SU-DHL-6 (cell line): Measurements from ENCODE around the gene CPED1.

ENCODE experiments used
- CTCF ChIP-seq: fragments of 200-600 bp; sonication (generic); IDR thresholded peaks from one replicate; pipeline ENCODE4 v1.5.1; 2017; ENCODE audit warnings: antibody characterized with exemption, mild to moderate bottlenecking, low read length, moderate library complexity; ENCODE audit not compliant: insufficient read depth, poor library complexity, severe bottlenecking
- EZH2phosphoT487 ChIP-seq: fragments of 200-600 bp; sonication (generic), shearing (Covaris generic); conservative IDR thresholded peaks from 2 replicates; pipeline ENCODE4 v1.6.1; 2018; ENCODE audit warnings: mild to moderate bottlenecking, antibody characterized with exemption, low read length, moderate library complexity, mixed read lengths

- TF ChIP-seq CTCF (no peak), EZH2phosphoT487 (no peak)
These were observed 137.7 kb downstream of the CPED1 start for GRCh38 chr7:121126201-121126600.
